ENCODE data around the gene SMIM29.

Gene SMIM29

GRCh38 chr6:34226066-34226465, 22.7 kb downstream of the SMIM29 start:
- DNase-seq (ENCODE audit: low read depth), result no peak

DNA sequence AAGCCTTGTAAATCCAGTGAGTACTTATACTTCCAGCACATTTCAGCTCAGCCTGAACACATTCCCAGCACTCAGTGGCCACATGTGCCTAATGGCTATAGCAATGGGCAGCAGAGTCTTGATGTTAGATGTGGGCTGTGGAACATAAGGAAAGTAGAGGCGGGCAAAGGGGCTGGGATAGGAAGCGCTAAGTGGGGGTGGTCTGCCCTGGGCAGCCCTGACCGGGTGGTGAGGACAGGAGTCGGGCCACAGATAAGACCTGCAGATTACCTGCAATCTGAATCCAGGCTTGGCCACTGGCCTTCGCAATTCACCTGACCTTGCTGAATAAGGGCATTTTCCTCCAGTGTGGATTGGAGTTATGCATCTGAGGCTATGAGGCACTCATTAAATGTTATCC, 23.3 kb downstream of the SMIM29 start:
- DNase-seq (ENCODE audit: low read depth), result no peak

- peak; percentile 90 for DNase-seq (ENCODE audit: low read depth)
These were observed 24.6 kb downstream of the SMIM29 start for GRCh38 chr6:34223956-34224940.

DNA sequence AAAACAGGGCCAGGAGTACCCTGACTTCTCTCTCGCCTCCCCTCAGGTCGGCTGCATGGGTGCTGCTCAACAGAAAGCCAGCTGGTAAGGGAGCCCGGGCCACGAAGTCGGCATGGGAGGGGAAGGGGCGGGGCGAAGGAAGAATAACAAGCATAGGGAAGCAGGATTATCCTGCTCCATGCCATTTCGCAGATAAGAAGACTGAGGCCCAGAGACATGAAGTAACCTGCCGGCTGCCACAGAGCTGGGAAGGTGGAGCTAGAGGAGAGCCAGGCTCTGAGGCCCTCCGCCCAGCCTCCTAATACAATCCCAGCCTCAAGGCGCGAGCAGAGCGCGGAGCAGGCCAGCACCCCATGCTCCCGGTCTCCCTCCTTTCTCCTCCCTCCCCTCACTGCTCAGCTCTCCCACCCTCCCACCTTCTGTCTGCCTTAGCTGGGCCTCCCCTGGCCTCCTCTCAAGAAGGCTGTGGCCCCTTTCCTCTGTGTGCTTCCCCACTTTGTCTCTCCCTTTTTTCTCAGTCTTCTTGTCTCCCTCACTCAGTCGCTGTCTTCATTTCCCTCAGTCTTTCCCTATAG, 25.3 kb downstream of the SMIM29 start:
- DNase-seq (ENCODE audit: low read depth), result no peak

DNA sequence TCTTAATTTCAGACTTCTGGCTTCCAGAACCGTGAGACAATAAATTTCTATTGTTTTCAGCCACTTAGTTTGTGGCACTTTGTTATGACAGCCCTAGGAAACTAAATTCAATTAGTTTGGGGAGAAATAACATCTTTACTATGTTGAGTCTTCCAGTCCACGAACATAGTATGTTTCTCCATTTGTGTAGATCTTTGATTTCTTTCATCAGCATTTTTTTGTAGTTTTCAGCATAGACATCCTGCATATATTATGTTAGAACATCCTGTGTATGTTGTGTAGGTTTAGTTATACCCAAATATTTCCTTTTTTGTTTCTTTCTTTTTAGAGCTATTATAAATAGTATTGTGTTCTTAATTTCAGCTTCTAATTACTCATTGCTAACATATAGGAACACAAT, 30.1 kb downstream of the SMIM29 start:
- DNase-seq (ENCODE audit: low read depth), result no peak

GRCh38 chr6:34213772-34214171, 35.0 kb downstream of the SMIM29 start:
- no peak for DNase-seq (ENCODE audit: low read depth)

- no peak for DNase-seq (ENCODE audit: low read depth)
These were observed 40.9 kb downstream of the SMIM29 start for GRCh38 chr6:34207695-34208443.

DNA sequence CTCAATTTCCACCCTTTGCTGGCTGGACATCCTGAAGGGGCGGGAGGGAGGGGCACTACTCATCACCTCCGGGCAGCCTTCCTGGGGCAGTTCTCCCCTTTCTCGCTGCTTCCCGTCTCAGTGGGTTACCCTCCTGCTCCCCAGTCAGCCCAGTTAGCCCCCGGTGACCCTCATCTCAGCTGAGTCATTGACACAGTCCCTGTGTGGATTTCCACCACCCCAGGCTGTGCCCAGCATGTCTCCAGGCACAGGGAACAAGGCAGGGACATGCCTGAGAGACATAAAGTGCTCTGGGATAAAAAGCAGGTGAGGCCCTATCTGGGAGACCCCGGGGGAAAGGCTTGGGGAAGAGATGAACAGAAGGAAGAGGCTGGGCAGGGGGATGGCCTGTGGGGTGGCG, 42.1 kb downstream of the SMIM29 start:
- no peak for DNase-seq (ENCODE audit: low read depth)

DNA sequence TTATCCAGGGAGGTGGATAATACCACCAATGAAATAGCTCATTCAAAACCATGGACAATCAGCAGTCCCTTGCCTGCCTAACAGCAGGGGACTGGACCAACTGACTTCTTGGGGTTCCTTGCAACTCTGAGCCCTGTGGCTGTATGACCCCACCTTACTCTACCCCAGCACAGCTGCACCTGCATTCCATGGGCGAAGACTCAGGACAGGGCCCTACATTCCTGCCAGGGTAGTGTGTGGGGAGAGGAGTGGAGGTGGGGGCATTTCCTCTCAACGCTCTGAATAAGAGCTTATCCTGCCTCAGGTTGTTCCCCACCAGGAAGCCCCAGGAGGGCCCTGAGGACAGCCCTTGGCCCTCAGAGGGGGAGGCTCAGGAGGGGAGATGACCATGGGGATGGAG, 42.9 kb downstream of the SMIM29 start:
- DNase-seq (ENCODE audit: low read depth), result no peak

- no peak for DNase-seq (ENCODE audit: low read depth)
These were observed 43.3 kb downstream of the SMIM29 start for GRCh38 chr6:34205466-34205865.

DNA sequence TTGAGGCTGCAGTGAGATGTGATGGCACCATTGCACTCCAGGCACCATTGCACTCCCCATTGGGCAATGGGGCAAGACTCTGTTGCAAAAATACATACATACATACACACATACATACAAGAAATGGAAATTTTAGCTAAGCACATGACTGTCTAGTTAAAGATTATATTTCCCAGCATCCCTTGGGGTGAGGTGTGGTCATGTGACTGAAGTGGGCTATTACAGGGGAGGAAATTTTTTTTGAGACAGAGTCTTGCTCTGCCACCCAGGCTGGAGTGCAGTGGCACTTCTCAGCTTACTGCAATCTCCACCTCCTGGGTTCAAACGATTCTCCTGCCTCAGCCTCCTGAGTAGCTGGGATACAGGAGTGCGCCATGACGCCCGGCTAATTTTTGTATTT, 44.1 kb downstream of the SMIM29 start:
- DNase-seq (ENCODE audit: low read depth), result no peak

GRCh38 chr6:34202329-34203201, 46.2 kb downstream of the SMIM29 start:
- DNase-seq (ENCODE audit: low read depth), result no peak

- no peak for DNase-seq (ENCODE audit: low read depth)
These were observed 47.2 kb downstream of the SMIM29 start for GRCh38 chr6:34201455-34202107.

- DNase-seq (ENCODE audit: low read depth), result no peak
These were observed 48.4 kb downstream of the SMIM29 start for GRCh38 chr6:34200340-34200971.

DNA sequence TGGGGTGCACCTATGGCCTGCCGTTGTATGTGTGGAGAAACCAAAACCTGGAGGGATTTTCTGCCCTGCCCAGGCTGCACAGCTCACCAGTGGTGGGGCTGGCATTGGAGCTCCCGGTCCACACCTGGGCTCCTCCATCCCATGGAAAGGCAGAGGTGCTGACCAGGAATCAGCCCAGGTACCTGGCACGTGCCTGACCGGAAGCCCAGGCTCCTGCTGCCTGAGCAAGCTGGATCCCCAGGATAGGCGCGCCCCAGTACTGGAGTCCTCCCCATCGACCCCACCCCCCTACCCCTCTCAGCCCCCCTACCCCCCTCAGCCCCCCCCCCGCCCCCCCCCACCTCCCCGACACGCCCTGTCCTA, 52.0 kb downstream of the SMIM29 start:
- no peak for DNase-seq (ENCODE audit: low read depth)
